Stimulated activated CD4-positive, alpha-beta T cell treated with anti-CD3 and anti-CD28 coated beads, Interleukin-1b, Interleukin-23, amount 100 ng/mL, for 24 hours (primary cell): ENCODE results near the gene GGT5.
"Not testable (repeated sequence)": the region's sequence is repeated elsewhere in the genome, so short reads cannot be mapped to it uniquely, and the experiment has no call there.

Source experiments
- DNase-seq, 4 experiments: peaks; one replicate each; pipeline ENCODE4 v3.0.0-alpha.2; 2020; ENCODE audit warnings: low read depth in 4 of 4, low spot score in 1 of 4

Gene GGT5

GRCh38 chr22:24233235-24233634 lies 11.6 kb downstream of the GGT5 start:
- no peak for DNase-seq

GRCh38 chr22:24232725-24233124 lies 12.2 kb downstream of the GGT5 start:
- DNase-seq: no peak

- DNase-seq: no peak
Observed at GRCh38 chr22:24232124-24232523, 12.8 kb downstream of the GGT5 start.

GRCh38 chr22:24231706-24232105 lies 13.2 kb downstream of the GGT5 start:
- no peak for DNase-seq

GRCh38 chr22:24230911-24231656 lies 13.8 kb downstream of the GGT5 start:
- DNase-seq: peak; percentile 35 to 55 (median 44)

- DNase-seq: no peak
Observed at GRCh38 chr22:24225951-24226350, 18.9 kb downstream of the GGT5 start.

GRCh38 chr22:24225044-24225601 lies 19.8 kb downstream of the GGT5 start:
- DNase-seq: no peak

- no peak for DNase-seq
Observed at GRCh38 chr22:24224468-24224867, 20.4 kb downstream of the GGT5 start.

- no peak for DNase-seq
Observed at GRCh38 chr22:24219750-24220149, 25.1 kb downstream of the GGT5 start.

- no peak for DNase-seq
Observed at GRCh38 chr22:24217384-24217783, 27.5 kb downstream of the GGT5 start.

GRCh38 chr22:24216541-24217209 lies 28.2 kb downstream of the GGT5 start:
- no peak for DNase-seq

GRCh38 chr22:24214467-24215285 lies 30.2 kb downstream of the GGT5 start:
- no peak for DNase-seq

GRCh38 chr22:24213111-24213510 lies 31.8 kb downstream of the GGT5 start:
- not testable (repeated sequence) for DNase-seq

GRCh38 chr22:24211716-24212115 lies 33.2 kb downstream of the GGT5 start:
- DNase-seq: not testable (repeated sequence)

GRCh38 chr22:24210409-24210808 lies 34.5 kb downstream of the GGT5 start:
- DNase-seq: not testable (repeated sequence)

GRCh38 chr22:24209687-24210086 lies 35.2 kb downstream of the GGT5 start:
- no peak for DNase-seq

- DNase-seq: no peak
Observed at GRCh38 chr22:24209016-24209415, 35.9 kb downstream of the GGT5 start.

- no peak for DNase-seq
Observed at GRCh38 chr22:24208012-24208749, 36.7 kb downstream of the GGT5 start.

GRCh38 chr22:24207264-24208011 lies 37.4 kb downstream of the GGT5 start:
- no peak for DNase-seq
